Activated CD4-positive, alpha-beta T cell treated with anti-CD3 and anti-CD28 coated beads, Interleukin-10, Interleukin-2, amounts not matched to agents 100 ng/mL and 50 ng/mL, durations not matched to agents 16 hours and 8 hours (primary cell): ENCODE results near the gene ROCK2.
"Not testable (repeated sequence)": the region's sequence is repeated elsewhere in the genome, so short reads cannot be mapped to it uniquely, and the experiment has no call there.

Experiments used
- DNase-seq: peaks from one replicate; pipeline ENCODE4 v3.0.0-alpha.2; 2020

ROCK2 gene

GRCh38 chr2:11338580-11338979 lies 5.9 kb downstream of the ROCK2 start:
- DNase-seq, result no peak

- no peak for DNase-seq
Observed at GRCh38 chr2:11337909-11338308, 6.5 kb downstream of the ROCK2 start.

- DNase-seq, result no peak
Observed at GRCh38 chr2:11336189-11336588, 8.2 kb downstream of the ROCK2 start.

GRCh38 chr2:11333427-11334183 lies 10.8 kb downstream of the ROCK2 start:
- no peak for DNase-seq

GRCh38 chr2:11332596-11332995 lies 11.8 kb downstream of the ROCK2 start:
- no peak for DNase-seq

- DNase-seq, result no peak
Observed at GRCh38 chr2:11330457-11331142, 13.8 kb downstream of the ROCK2 start.

- DNase-seq, result no peak
Observed at GRCh38 chr2:11329776-11330175, 14.7 kb downstream of the ROCK2 start.

GRCh38 chr2:11328522-11328921 lies 15.9 kb downstream of the ROCK2 start:
- DNase-seq, result not testable (repeated sequence)

GRCh38 chr2:11327871-11328270 lies 16.6 kb downstream of the ROCK2 start:
- DNase-seq, result no peak

GRCh38 chr2:11326677-11327211 lies 17.7 kb downstream of the ROCK2 start:
- DNase-seq, result no peak

GRCh38 chr2:11325961-11326676 lies 18.3 kb downstream of the ROCK2 start:
- no peak for DNase-seq

- DNase-seq, result no peak
Observed at GRCh38 chr2:11321847-11322246, 22.6 kb downstream of the ROCK2 start.

- DNase-seq, result no peak
Observed at GRCh38 chr2:11320698-11321492, 23.5 kb downstream of the ROCK2 start.

- DNase-seq, result no peak
Observed at GRCh38 chr2:11319939-11320338, 24.5 kb downstream of the ROCK2 start.

GRCh38 chr2:11315074-11315705 lies 29.2 kb downstream of the ROCK2 start:
- no peak for DNase-seq

- no peak for DNase-seq
Observed at GRCh38 chr2:11314487-11314886, 29.9 kb downstream of the ROCK2 start.

GRCh38 chr2:11312770-11313471 lies 31.5 kb downstream of the ROCK2 start:
- DNase-seq, result no peak

GRCh38 chr2:11311543-11311942 lies 32.9 kb downstream of the ROCK2 start:
- DNase-seq, result no peak

- no peak for DNase-seq
Observed at GRCh38 chr2:11310212-11310611, 34.2 kb downstream of the ROCK2 start.

GRCh38 chr2:11309706-11310105 lies 34.7 kb downstream of the ROCK2 start:
- no peak for DNase-seq

- DNase-seq, result no peak
Observed at GRCh38 chr2:11307764-11308415, 36.5 kb downstream of the ROCK2 start.
